ENCODE measurements around the gene TTC33.

TTC33 gene

DNA sequence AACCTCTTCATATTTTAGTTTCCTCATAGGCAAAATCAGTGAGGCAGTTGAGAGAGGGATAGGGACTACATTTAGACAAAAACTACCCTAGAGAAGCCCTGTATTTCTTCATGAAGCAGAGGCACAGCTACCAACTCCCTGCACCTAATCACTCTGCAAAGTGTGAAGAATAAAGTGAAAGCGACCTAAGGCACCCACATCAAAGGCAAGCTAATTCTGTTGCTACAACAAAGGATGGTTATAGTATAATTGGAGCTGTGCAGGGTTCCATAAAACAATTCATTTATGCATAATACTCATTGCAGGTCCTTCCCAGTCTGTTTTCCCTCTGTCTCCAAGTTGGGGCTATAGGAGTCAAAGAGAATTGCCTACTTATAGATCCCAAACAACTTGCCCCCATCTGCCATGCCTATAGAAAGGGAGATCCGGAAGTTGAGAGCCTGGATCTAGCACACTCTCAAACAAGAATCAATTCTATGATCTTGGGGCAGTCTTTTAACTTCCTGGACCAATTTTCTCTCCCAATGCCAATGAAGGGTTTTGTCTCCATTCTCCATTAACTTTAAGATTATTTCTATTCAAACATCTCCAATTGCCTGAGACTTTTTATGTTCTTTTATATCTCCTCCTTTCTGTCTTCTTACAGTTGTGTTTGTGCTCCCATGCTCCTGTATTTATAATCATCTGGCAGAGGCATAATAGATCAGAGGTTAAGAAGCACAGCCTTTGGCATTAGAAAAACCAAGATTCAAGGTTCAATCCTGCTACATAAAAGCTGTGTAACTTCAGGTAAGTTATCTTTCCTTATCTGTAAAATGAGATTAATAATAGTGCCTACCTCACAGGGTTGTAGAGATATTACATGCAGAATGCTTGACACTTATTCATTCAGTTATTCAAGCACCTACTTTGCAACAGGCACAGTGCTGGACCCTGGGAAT lies 132.0 kb downstream of the TTC33 start:
- no peak overlapping the region for H3K4me3 ChIP-seq (ENCODE audit: low read depth, low read length)
- TF ChIP-seq, protein P1, sequence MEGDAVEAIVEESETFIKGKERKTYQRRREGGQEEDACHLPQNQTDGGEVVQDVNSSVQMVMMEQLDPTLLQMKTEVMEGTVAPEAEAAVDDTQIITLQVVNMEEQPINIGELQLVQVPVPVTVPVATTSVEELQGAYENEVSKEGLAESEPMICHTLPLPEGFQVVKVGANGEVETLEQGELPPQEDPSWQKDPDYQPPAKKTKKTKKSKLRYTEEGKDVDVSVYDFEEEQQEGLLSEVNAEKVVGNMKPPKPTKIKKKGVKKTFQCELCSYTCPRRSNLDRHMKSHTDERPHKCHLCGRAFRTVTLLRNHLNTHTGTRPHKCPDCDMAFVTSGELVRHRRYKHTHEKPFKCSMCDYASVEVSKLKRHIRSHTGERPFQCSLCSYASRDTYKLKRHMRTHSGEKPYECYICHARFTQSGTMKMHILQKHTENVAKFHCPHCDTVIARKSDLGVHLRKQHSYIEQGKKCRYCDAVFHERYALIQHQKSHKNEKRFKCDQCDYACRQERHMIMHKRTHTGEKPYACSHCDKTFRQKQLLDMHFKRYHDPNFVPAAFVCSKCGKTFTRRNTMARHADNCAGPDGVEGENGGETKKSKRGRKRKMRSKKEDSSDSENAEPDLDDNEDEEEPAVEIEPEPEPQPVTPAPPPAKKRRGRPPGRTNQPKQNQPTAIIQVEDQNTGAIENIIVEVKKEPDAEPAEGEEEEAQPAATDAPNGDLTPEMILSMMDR (IDR thresholded peaks at IDR 0.05; ENCODE audit: low read depth, low read length) = no peak

DNA sequence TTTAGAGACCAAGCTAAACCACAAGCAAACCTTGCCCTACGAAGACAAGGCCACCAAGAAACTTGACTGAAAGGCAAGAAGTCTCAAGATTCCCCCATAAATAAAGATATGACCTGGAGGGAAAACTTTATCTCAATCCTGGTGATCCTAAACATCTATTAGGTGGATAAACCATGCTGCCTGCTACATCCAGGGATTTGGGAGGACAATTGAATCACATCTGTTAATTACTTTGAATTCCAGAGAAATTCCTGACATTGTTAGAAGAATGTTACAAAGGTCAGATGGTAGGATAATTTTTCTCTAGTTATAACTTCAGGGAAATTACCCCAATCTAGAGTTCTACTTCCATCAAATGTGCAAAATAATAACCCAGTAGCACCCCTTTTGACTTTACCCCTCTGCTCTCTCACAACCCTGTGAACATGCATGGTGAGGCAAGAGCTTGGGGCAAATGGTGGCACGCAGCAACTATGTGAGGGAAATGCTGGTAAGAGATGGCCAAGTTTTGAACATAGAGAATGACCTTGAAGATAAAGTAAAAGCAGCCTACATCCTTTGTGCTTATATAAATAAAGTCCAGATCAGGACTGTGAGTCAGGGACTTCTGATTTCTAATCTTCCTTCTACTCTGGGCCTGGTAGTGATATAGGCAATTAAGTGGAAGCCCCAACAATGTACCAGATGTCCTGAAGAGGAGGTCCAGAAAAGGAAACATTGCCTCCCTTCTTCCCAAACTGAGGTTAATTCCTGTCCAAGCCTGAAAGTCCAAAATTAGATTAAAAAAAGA lies 133.1 kb downstream of the TTC33 start:
- TF ChIP-seq, protein P1 (IDR thresholded peaks at IDR 0.05; ENCODE audit: low read depth, low read length) = no peak
- no peak overlapping the region for H3K4me3 ChIP-seq (ENCODE audit: low read depth, low read length)

DNA sequence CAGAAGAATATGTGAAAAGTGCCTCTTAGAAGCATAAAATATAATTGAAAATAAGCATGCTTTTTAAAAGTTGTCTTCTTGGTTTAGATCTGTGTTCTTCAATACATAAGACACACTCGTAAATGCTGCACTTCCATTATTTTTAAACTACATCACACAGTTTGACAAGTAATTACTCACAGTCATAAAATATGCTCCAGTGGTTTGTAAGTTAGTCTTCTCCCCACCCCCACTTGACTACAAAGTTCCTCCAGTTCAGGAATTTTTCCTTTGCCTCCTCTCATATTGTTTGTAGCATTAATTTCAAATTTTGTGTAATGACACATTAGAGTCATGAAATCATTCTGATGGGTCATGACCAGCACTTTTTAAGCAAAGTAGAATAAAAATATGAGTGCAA lies 136.3 kb downstream of the TTC33 start:
- no peak overlapping the region for H3K4me3 ChIP-seq (ENCODE audit: low read depth, low read length)
- TF ChIP-seq, protein P1 (IDR thresholded peaks at IDR 0.05; ENCODE audit: low read depth, low read length) = no peak

DNA sequence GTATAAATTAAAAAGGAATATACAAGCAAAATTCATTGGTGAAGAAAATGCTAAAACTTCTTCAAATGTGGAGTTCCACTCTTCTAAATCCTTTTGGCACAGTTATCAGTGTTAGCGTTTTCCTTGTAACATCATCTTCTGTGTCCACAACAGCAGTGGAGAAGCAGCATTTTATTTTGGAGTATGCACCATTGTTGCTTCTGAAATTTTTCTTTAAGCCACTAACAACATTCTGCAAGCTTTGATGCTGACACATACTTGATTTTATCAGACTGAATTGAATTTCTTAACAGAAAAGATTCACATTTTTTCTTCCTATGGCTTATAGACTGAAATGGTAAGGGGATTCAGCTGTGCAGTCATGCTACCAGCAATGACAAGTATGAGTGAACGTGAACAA lies 136.8 kb downstream of the TTC33 start:
- no peak overlapping the region for H3K4me3 ChIP-seq (ENCODE audit: low read depth, low read length)
- TF ChIP-seq, protein P1 (IDR thresholded peaks at IDR 0.05; ENCODE audit: low read depth, low read length) = no peak

DNA sequence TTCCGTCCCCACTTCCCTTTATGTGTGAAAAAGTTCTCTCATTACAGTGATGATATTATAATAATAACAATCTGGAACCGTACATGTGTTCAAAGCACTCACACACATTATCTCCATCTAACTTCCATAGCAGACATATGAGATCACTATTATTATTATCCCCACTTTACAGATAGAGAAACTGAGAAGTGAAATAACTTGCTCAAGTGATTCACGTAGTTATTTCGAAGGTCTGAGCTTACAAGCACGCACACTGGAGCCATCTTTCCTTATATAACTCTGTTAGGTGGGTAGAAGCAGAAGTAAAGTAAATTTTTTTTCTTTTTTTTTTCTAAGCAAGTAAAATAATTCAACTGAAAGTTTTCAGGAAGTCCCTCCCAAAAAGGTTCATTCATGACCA lies 139.0 kb downstream of the TTC33 start:
- TF ChIP-seq, protein P1 (IDR thresholded peaks at IDR 0.05; ENCODE audit: low read depth, low read length) = no peak
- H3K4me3 ChIP-seq (ENCODE audit: low read depth, low read length) = no peak overlapping the region

DNA sequence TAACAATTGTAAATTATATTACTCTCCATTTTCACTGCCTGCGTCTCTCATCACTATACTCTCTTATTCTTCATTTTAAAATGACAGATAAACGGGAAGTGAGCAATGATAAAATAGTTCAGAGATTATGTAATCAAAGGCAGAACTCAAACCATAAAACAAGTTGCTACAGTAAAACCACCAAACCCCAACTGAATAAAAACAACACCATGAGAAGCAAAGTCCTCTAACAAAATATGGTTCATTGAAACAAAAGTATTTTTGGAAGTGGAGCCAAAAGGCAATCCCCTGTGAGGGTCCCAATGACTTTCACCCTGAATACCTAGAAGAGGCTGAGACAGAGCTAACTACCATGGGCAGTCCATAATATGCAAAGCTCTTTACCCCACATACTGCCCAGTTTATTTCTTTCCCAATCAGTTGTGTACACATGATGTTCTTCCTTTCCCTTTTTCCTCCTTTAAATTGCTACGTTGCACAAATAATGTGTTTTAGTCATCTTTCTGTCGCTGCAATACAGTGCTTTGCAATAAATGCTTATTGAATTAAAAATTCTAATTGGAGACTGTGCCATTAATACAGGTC lies 140.1 kb downstream of the TTC33 start:
- TF ChIP-seq, protein P1 (IDR thresholded peaks at IDR 0.05; ENCODE audit: low read depth, low read length) = no peak
- H3K4me3 ChIP-seq (ENCODE audit: low read depth, low read length) = no peak overlapping the region
